HUES64 (cell line): Measurements from ENCODE around the gene RIMKLB.

ENCODE experiments used
- H3K27ac ChIP-seq: 2 replicates; pipeline ENCODE4 v1.7.0; 2013; ENCODE audit warnings: low read depth, low read length, inconsistent platforms
- H3K27me3 ChIP-seq: 2 replicates; pipeline ENCODE4 v1.6.1; 2013; ENCODE audit warnings: mild to moderate bottlenecking, low read length; ENCODE audit not compliant: insufficient read depth
- H3K36me3 ChIP-seq: 2 replicates; pipeline ENCODE4 v1.6.1; 2013; ENCODE audit warnings: mild to moderate bottlenecking, low read length; ENCODE audit not compliant: insufficient read depth
- H3K4me1 ChIP-seq: 2 replicates; pipeline ENCODE4 v1.6.1; 2013; ENCODE audit warnings: mild to moderate bottlenecking, low read length, moderate library complexity; ENCODE audit not compliant: insufficient read depth
- H3K4me3 ChIP-seq: 2 replicates; pipeline ENCODE4 v1.5.1; 2013; ENCODE audit warnings: mild to moderate bottlenecking, low read length, moderate library complexity
- H3K9ac ChIP-seq: 2 replicates; pipeline ENCODE4 v1.6.1; 2013; ENCODE audit warnings: mild to moderate bottlenecking, low read depth, low read length
- H3K9me3 ChIP-seq: 2 replicates; pipeline ENCODE4 v1.6.1; 2013; ENCODE audit warnings: low read depth, low read length; ENCODE audit not compliant: insufficient read depth
- WGBS: fragments of 150-250, 120-280 bp; methylation state at CpG from one replicate; pipeline ENCODE4 v1.1.7; 2013; ENCODE audit warnings: missing lambda C conversion rate; 5-methylcytosine and 5-hydroxymethylcytosine counted together

RIMKLB gene

DNA sequence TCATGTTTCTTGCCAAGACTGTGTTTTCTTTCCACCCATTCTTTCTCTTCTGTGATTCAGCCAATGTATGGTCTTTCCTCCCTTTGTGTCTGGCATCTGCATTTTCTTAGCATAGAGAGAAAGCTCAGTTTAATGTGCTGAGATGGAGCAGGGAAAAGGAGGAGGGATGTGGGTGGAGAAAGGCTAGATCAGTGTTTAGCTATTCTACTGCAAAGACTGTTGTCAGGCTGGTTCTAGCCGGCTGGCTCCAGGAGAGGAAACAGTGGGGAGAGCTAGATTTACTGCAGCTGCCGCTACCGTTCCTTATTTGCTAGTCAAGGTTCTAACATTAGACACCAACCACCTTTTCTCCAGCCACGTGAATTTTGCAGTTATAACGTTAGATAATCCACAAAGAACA lies 5.2 kb upstream of the RIMKLB start:
- 2% methylated on average over 5 of the region's 5 CpGs for WGBS
- Histone ChIP-seq H3K4me3 (peak overlapping the region; percentile 15; the same call in 1 of the 2 replicates), H3K9me3 (no peaks in the 10 kb centered on the region), H3K27ac (peak overlapping the region; percentile 77), H3K4me1 (peaks cover 47% of the 10 kb centered on the region), H3K36me3 (no peaks in the 10 kb centered on the region), H3K27me3 (no peaks in the 10 kb centered on the region), H3K9ac (peak overlapping the region; percentile 60)

- no peaks in the 10 kb centered on the region for H3K9me3 ChIP-seq
- H3K27me3 ChIP-seq: no peaks in the 10 kb centered on the region
- H3K4me1 ChIP-seq: peaks cover 42% of the 10 kb centered on the region
- H3K4me3 ChIP-seq: no peak overlapping the region
- no peak overlapping the region for H3K27ac ChIP-seq
- no peak overlapping the region for H3K9ac ChIP-seq
- H3K36me3 ChIP-seq: peaks cover 3% of the 10 kb centered on the region
- WGBS: 93% methylated on average over 10 of the region's 10 CpGs
Measured at GRCh38 chr12:8695116-8695515, 2.7 kb upstream of the RIMKLB start.

GRCh38 chr12:8696442-8697090 lies 1.2 kb upstream of the RIMKLB start:
- H3K4me3 ChIP-seq: peak overlapping the region; percentile 96
- no peaks in the 10 kb centered on the region for H3K9me3 ChIP-seq
- H3K36me3 ChIP-seq: peaks cover 15% of the 10 kb centered on the region
- peak overlapping the region; percentile 95 for H3K9ac ChIP-seq
- H3K4me1 ChIP-seq: peaks cover 45% of the 10 kb centered on the region
- 45% methylated on average over 5 of the region's 6 CpGs for WGBS
- H3K27ac ChIP-seq: peak overlapping the region; percentile 79; the same call in 1 of the 2 replicates
- H3K27me3 ChIP-seq: no peaks in the 10 kb centered on the region

- Histone ChIP-seq H3K9me3 (no peaks in the 10 kb centered on the region), H3K36me3 (peaks cover 15% of the 10 kb centered on the region), H3K27ac (peak overlapping the region; percentile 79), H3K9ac (peak overlapping the region; percentile 95), H3K4me3 (peak overlapping the region; percentile 96), H3K27me3 (no peaks in the 10 kb centered on the region), H3K4me1 (peaks cover 41% of the 10 kb centered on the region)
- WGBS: under 1% methylated on average over 21 of the region's 21 CpGs
Measured at GRCh38 chr12:8697120-8697475, 693 bp upstream of the RIMKLB start.

DNA sequence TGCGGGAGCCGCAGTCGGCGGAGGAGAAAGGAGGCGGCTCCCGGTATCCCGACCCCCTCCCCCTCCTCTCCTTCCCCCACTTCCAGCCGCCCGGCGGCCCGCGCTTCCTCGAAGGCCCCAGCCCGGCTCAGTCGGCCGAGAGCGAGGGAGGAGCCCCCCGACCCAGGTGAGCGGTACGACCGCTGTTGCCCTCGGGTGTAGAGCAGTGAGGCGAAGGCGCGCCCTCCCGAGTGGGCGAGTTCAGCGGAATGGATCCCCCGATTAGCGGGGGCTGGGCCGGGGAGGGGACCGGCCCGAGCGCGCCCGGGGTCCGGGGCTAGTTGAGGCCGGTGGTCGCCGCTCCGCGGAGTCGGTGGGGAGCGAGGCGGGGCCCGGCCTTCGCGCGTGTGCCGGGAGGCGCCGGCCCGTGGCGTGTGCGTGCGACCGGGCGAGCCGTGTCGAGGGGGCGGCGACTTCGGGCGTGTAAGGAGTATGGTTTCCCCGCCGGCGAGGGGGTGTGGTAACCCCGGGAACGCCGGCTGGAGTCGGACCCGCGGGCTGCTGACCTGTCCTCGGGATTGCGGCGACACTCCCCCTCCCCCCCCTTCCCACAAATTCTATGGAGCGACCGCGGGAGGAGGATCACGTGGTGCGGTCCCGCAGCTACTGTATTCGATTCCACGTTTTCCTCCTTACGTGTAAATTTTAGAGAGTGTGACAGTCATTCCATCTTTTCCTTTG lies 501 bp downstream of the RIMKLB start:
- WGBS: under 1% methylated on average over 79 of the region's 85 CpGs
- peak overlapping the region; percentile 98 for H3K27ac ChIP-seq
- peaks cover 36% of the 10 kb centered on the region for H3K4me1 ChIP-seq

DNA sequence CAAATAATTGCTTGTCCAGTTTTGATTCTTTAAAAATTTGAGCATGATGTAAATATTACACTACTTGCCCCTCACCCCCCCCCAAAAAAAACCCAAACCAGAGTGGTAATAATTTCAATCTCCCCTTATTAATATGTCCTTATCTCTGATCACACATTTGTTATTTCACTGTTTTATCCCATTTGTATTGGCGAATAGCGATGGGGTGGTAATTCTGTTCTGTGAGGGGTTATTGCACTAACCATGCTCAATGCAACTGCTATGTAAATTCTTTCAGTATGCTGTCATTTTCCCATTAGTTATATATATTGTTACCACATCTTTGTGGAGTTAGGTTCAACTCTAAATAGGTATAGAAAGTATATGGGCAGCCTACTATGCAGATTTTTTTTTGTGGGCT lies 1.1 kb downstream of the RIMKLB start:
- Histone ChIP-seq H3K36me3 (peaks cover 15% of the 10 kb centered on the region), H3K27ac (peak overlapping the region; percentile 98; the same call in 1 of the 2 replicates), H3K27me3 (no peaks in the 10 kb centered on the region), H3K9me3 (no peaks in the 10 kb centered on the region), H3K9ac (peak overlapping the region; percentile 95), H3K4me3 (peak overlapping the region; percentile 96), H3K4me1 (peaks cover 36% of the 10 kb centered on the region)
- WGBS: no CpG with 5 or more reads among the region's 2 CpGs

More for the DNA sequence above, 501 bp downstream of the RIMKLB start:
- Histone ChIP-seq H3K9me3 (no peaks in the 10 kb centered on the region), H3K27me3 (no peaks in the 10 kb centered on the region), H3K36me3 (peaks cover 15% of the 10 kb centered on the region), H3K9ac (peak overlapping the region; percentile 95), H3K4me3 (peak overlapping the region; percentile 96)

DNA sequence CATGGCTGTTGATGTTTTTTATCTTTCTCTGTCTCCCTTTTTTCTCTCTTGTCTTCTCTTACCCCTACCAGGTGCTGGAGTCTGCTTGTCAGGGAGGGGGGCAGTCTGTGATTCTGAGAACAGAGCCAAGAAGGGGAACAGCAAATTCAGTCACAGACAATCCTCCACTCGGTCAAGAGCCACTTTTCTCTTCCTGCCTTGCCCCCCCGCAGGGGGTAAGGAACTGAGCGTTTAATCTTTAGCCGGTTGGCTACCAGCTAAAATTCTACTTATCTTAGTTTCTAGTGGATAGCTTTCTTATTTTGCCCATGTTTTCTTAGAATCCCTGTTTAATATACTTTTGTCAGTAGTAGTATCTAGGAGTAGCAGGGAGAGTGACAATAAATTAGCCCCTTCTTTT lies 1.9 kb downstream of the RIMKLB start:
- no peak overlapping the region; the same call in 1 of the 2 replicates for H3K27ac ChIP-seq
- WGBS: 0% methylated on average over 1 of the region's 4 CpGs
- H3K9ac ChIP-seq: 0 out of 2 replicates have a peak overlapping the region, but pooled peaks have one; percentile 1
- H3K27me3 ChIP-seq: no peaks in the 10 kb centered on the region
- peaks cover 15% of the 10 kb centered on the region for H3K36me3 ChIP-seq
- no peaks in the 10 kb centered on the region for H3K9me3 ChIP-seq
- H3K4me3 ChIP-seq: peak overlapping the region; percentile 96
- H3K4me1 ChIP-seq: peaks cover 36% of the 10 kb centered on the region

- peaks cover 33% of the 10 kb centered on the region for H3K4me1 ChIP-seq
- H3K9me3 ChIP-seq: no peaks in the 10 kb centered on the region
- 92% methylated on average over 5 of the region's 6 CpGs for WGBS
- H3K36me3 ChIP-seq: peaks cover 15% of the 10 kb centered on the region
- H3K27ac ChIP-seq: no peak overlapping the region
- H3K4me3 ChIP-seq: no peak overlapping the region
- no peak overlapping the region for H3K9ac ChIP-seq
- H3K27me3 ChIP-seq: no peaks in the 10 kb centered on the region
Measured at GRCh38 chr12:8701046-8701660, 3.4 kb downstream of the RIMKLB start.

GRCh38 chr12:8702159-8702558 lies 4.4 kb downstream of the RIMKLB start:
- WGBS: 93% methylated on average over 3 of the region's 4 CpGs
- no peak overlapping the region for H3K27ac ChIP-seq
- no peaks in the 10 kb centered on the region for H3K27me3 ChIP-seq

DNA sequence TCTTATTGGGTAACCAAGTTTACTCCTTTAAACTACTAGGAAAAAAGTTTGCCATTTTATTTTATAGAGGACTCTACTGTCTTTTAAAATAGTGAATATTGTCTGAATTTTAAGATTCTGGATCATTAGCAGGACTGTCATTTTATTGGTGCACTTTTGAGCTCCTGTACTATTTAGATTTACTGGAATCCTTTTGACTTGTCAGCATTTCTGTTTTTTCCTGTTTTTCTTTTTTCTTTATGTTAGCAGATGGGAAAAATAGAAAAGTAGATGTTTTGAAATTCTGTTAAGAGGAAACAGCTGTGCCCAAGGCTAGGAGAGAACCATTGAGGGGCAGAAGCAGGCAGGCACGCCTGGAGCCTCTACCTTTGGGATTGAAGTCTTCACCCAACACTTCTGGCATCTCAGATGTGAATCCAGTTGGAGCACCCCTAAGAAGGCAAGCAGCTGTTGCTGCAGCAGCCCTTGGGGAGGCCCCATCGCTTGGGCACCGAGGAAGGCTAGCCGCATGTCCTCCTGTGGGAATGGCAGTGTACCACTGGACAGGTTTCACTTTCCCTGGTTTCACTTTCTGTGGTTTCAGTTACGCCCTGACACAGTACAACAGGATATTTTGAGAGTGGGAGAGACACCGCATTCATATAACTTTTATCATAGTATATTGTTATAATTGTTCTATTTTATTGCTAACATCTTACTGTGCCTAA lies 11.5 kb downstream of the RIMKLB start:
- Histone ChIP-seq H3K4me3 (no peak overlapping the region), H3K27ac (no peak overlapping the region), H3K9me3 (no peaks in the 10 kb centered on the region), H3K4me1 (0 out of 2 replicates have a peak, but pooled peaks cover 12% of the 10 kb centered on the region), H3K36me3 (peaks cover 30% of the 10 kb centered on the region), H3K27me3 (no peaks in the 10 kb centered on the region), H3K9ac (no peak overlapping the region)
- 86% methylated on average over 5 of the region's 6 CpGs for WGBS

More at GRCh38 chr12:8702159-8702558, 4.4 kb downstream of the RIMKLB start:
- no peak overlapping the region for H3K4me3 ChIP-seq
- H3K9ac ChIP-seq: no peak overlapping the region
- H3K9me3 ChIP-seq: no peaks in the 10 kb centered on the region
- H3K4me1 ChIP-seq: peaks cover 27% of the 10 kb centered on the region
- peaks cover 15% of the 10 kb centered on the region for H3K36me3 ChIP-seq
